Pancreas (tissue), 10 donors: Measurements from ENCODE around the gene KLF11. TPM values are rescaled to one million over a fixed set of nuclear protein-coding genes. Genes with fewer than 3 reads are reported as not detected.

Source experiments
- ATAC-seq, 4 donors: fragments of 200-7000 bp; cut with Tn5 transposase; one replicate each; pipeline versions ENCODE4 v1.8.0 to v1.9.1; 2020; ENCODE audit warnings: mild to moderate bottlenecking in 4 of 4, moderate library complexity in 4 of 4
- DNase-seq, 6 donors: peaks; one replicate each; pipeline ENCODE4 v3.0.0-alpha.2; 2020
- FAIRE-seq: peaks from 2 replicates; lab custom pipeline; 2012; peaks lifted over from hg19 to GRCh38; lab: Jason Lieb, UNC
- H3K27ac ChIP-seq, 4 donors: fragments of 200-600 bp; sonication (generic); 1 replicate in 3 of 4; 2 replicates in 1 of 4; pipeline versions ENCODE4 v1.5.0 to v1.8.0; 2020
- H3K27me3 ChIP-seq, 4 donors: fragments of 200-600 bp; one replicate each; pipeline ENCODE4 v1.8.0; 2021
- H3K36me3 ChIP-seq, 3 donors: fragments of 200-600 bp; sonication (generic) in 1 of 3; one replicate each; pipeline versions ENCODE4 v1.5.0 to v1.8.0; 2020 to 2021
- H3K4me1 ChIP-seq, 3 donors: fragments of 200-600 bp; one replicate each; pipeline ENCODE4 v1.8.0; 2021
- H3K4me3 ChIP-seq, 4 donors: fragments of 200-600 bp; sonication (generic) in 2 of 4; one replicate each; pipeline versions ENCODE4 v1.5.0 to v1.8.0; 2020 to 2021
- H3K9me3 ChIP-seq, 4 donors: fragments of 200-600 bp; one replicate each; pipeline ENCODE4 v1.8.0; 2021
- WGBS, 2 donors: extraction: QIAGEN DNeasy Blood & Tissue Kit; methylation state at CpG; one replicate each; pipeline ENCODE4 v1.1.7; 2013; 5-methylcytosine and 5-hydroxymethylcytosine counted together
- intact Hi-C, 3 donors: fragments of 100-400 bp; cut with DNase I; formaldehyde crosslinking; loops; one replicate each; pipeline versions ENCODE4 v1.11.1 to v1.14.2; 2022
- polyA plus RNA-seq, 2 donors: library from polyadenylated mRNA; stranded (reverse); fragments of 200-250 nt; gene quantifications; one replicate each; pipeline ENCODE4 v1.2.3, GENCODE V29; 2013
- total RNA-seq, 6 donors: library from RNA; stranded (reverse); fragmentation: NEBNext Ultra II Directional in 4 of 6; extraction: Animal tissue kit (Norgen Biotek cat#: 25700) in 4 of 6; gene quantifications; one replicate each; pipeline versions ENCODE4 v1.2.1 to v1.2.4, GENCODE V29; 2021 to 2023
- TF ChIP-seq, protein P1 (sequence below), 4 donors: fragments of 200-600 bp; sonication (generic) in 3 of 4; IDR thresholded peaks; one replicate each; pipeline versions ENCODE4 v1.5.0 to v1.8.0; 2021; ENCODE audit warnings: antibody characterized with exemption in 4 of 4
- donor health status: healthy with polysubstance abuse.
- donor health status: DM: no; HTN: no; CAD: no; lungs with moderate emphysema.
- donor health status: DM: no; HTN: no; CAD: no.
- donor health status: control.
- donor health status: control.
- donor health status: Bipolar disorder and iron deficiency.
- donor health status: DM: yes; HTN: yes; CAD: no.
- donor health status: DM: no; HTN: no; CAD: no.
- donor health status: DM: no; HTN: no; CAD: no.
- donor health status: DM: yes; HTN: yes; CAD: no.

Gene KLF11
- total and polyA plus RNA-seq, 8 donors: 6.4 to 41.2 (median 21.3) TPM

- no peaks in the 10 kb centered on the region for H3K9me3 ChIP-seq
- no peak for FAIRE-seq
- ATAC-seq: no peak
- DNase-seq: peak in 2 of 6 donors; percentile 9 to 44
- 62 to 63% methylated on average over 9 of the region's 9 CpGs for WGBS, 2 donors
- H3K4me3 ChIP-seq: no peak overlapping the region
- peaks cover 16 to 22% (median 22%) of the 10 kb centered on the region in 3 donors for H3K4me1 ChIP-seq
- no peaks in the 10 kb centered on the region for H3K27me3 ChIP-seq
- intact Hi-C loops: no loop called here
- no peaks in the 10 kb centered on the region for H3K36me3 ChIP-seq
- no peak overlapping the region for H3K27ac ChIP-seq
- TF ChIP-seq, protein P1, sequence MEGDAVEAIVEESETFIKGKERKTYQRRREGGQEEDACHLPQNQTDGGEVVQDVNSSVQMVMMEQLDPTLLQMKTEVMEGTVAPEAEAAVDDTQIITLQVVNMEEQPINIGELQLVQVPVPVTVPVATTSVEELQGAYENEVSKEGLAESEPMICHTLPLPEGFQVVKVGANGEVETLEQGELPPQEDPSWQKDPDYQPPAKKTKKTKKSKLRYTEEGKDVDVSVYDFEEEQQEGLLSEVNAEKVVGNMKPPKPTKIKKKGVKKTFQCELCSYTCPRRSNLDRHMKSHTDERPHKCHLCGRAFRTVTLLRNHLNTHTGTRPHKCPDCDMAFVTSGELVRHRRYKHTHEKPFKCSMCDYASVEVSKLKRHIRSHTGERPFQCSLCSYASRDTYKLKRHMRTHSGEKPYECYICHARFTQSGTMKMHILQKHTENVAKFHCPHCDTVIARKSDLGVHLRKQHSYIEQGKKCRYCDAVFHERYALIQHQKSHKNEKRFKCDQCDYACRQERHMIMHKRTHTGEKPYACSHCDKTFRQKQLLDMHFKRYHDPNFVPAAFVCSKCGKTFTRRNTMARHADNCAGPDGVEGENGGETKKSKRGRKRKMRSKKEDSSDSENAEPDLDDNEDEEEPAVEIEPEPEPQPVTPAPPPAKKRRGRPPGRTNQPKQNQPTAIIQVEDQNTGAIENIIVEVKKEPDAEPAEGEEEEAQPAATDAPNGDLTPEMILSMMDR (IDR thresholded peaks at IDR 0.05): no peak
Measured at GRCh38 chr2:10002681-10003080, 40.7 kb upstream of the KLF11 start.

DNA sequence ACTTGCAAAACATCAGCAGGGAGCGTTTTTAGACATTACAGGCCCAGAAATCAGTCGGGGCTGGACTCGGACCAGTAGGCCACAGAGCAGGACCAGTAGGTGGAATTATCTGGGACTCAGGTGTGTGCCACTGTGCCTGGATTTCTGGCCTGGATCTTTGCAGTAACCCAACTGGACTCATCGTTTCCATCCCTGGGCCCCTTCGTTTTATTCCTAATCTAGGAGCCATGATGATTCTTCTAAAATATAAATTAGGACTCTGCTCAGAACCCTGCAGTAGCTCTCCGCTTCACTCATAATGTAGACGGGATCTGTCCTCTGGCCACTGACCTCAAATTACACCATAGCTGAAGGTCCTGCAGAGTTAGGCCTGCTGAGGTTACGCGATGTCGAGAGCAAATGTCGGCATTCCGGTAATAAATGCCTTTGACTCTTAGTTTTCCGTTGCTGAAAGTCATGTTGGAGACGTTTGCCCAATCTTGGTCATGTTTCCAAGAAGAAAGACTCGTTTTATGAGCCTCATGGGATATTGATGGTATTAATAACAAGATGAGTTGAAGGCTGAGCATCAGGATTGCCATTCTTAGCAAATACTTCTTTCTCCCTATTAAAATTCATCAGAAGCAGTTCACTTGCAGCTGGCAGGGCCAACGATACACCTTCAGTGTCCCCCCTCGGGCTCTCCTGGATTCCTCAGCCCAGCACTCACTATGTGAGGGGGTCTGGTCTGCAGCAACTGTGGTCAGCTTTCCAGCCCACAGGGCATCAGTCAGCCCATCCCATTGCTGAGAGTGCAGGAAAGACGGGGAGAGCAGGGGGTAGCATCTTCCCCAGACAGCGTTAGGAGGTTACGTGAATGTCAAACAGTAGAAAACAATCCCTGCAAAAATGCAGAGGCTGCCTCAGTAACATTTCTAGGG lies 39.9 kb upstream of the KLF11 start:
- H3K9me3 ChIP-seq: no peaks in the 10 kb centered on the region
- H3K4me3 ChIP-seq: no peak overlapping the region
- no peaks in the 10 kb centered on the region for H3K27me3 ChIP-seq
- WGBS, 2 donors: 94 to 95% methylated on average over 20 of the region's 20 CpGs
- TF ChIP-seq, protein P1 (IDR thresholded peaks at IDR 0.05): no peak
- no peak overlapping the region for H3K27ac ChIP-seq
- H3K4me1 ChIP-seq: peaks cover 23 to 30% (median 30%) of the 10 kb centered on the region in 3 donors
- FAIRE-seq (no peak), ATAC-seq (no peak), DNase-seq (peak in 2 of 6 donors; percentile 10 to 20)
- intact Hi-C loops: no loop called here
- no peaks in the 10 kb centered on the region for H3K36me3 ChIP-seq

GRCh38 chr2:10004401-10004800 lies 38.9 kb upstream of the KLF11 start:
- DNase-seq: peak in 1 of 6 donors; percentile 27
- peaks cover 29 to 40% (median 35%) of the 10 kb centered on the region in 3 donors for H3K4me1 ChIP-seq

DNA sequence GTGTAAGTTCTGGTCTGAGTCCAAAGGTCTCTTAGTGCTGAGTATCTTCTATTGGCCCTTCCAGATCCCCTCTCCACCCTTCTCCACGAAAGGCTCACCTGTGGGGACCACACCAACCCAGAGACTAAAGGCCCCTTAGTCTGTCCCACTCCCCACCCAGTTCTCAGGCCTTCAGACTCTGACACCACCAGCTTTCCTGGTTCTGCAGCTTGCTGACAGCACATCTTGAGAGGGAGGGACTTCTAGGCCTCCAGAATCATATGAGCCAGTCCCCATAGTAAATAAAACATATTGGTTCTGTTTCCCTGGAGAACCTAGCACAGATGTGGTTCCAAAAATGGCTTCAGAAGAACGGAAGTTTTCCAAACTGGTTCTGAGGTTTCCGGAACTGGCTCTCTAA lies 38.5 kb upstream of the KLF11 start:
- FAIRE-seq: no peak
- Histone ChIP-seq H3K9me3 (no peaks in the 10 kb centered on the region), H3K36me3 (no peaks in the 10 kb centered on the region), H3K4me1 (peaks cover 33 to 44% (median 39%) of the 10 kb centered on the region in 3 donors), H3K27ac (no peak overlapping the region), H3K4me3 (no peak overlapping the region), H3K27me3 (no peaks in the 10 kb centered on the region)
- TF ChIP-seq, protein P1 (IDR thresholded peaks at IDR 0.05): no peak
- 57 to 80% methylated on average over 3 of the region's 3 CpGs for WGBS, 2 donors
- ATAC-seq: no peak
- DNase-seq: peak in 1 of 6 donors; percentile 30
- intact Hi-C loops: no loop called here

More at GRCh38 chr2:10004401-10004800, 38.9 kb upstream of the KLF11 start:
- WGBS, 2 donors: 93 to 95% methylated on average over 5 of the region's 5 CpGs
- TF ChIP-seq, protein P1 (IDR thresholded peaks at IDR 0.05): no peak
- FAIRE-seq: no peak
- Histone ChIP-seq H3K4me3 (no peak overlapping the region), H3K27ac (no peak overlapping the region), H3K9me3 (no peaks in the 10 kb centered on the region), H3K27me3 (no peaks in the 10 kb centered on the region), H3K36me3 (no peaks in the 10 kb centered on the region)
- no peak for ATAC-seq
- intact Hi-C loops: no loop called here
